H9 (cell line): ENCODE data around the gene STARD4. TPM values are rescaled to one million over a fixed set of nuclear protein-coding genes. Genes with fewer than 3 reads are reported as not detected.

Experiments
- DNase-seq: peaks from one replicate; pipeline ENCODE4 v3.0.0-alpha.2; 2017
- H2AFZ ChIP-seq: one replicate; pipeline ENCODE4 v1.6.1; 2013; ENCODE audit warnings: mild to moderate bottlenecking, low read length, control low read depth, moderate library complexity
- H2AK5ac ChIP-seq: 2 replicates; pipeline ENCODE4 v1.6.1; 2013; ENCODE audit warnings: low read length, control low read depth, mixed read lengths; ENCODE audit not compliant: insufficient read length
- H2BK120ac ChIP-seq: one replicate; pipeline ENCODE4 v1.6.1; 2013; ENCODE audit warnings: low read depth, mild to moderate bottlenecking, low read length, control low read depth, inconsistent platforms; ENCODE audit not compliant: poor library complexity, severe bottlenecking
- H2BK12ac ChIP-seq: 2 replicates; pipeline ENCODE4 v1.6.1; 2013; ENCODE audit warnings: low read length, control low read depth, mixed read lengths, low read depth; ENCODE audit not compliant: insufficient read length
- H2BK15ac ChIP-seq: 2 replicates; pipeline ENCODE4 v1.6.1; 2013; ENCODE audit warnings: low read depth, low read length, control low read depth
- H2BK20ac ChIP-seq: one replicate; pipeline ENCODE4 v1.6.1; 2013; ENCODE audit warnings: low read depth, mild to moderate bottlenecking, low read length, control low read depth, inconsistent platforms; ENCODE audit not compliant: poor library complexity, severe bottlenecking
- H2BK5ac ChIP-seq: 2 replicates; pipeline ENCODE4 v1.6.1; 2013; ENCODE audit warnings: low read length, control low read depth, mixed read lengths; ENCODE audit not compliant: insufficient read length
- H3K14ac ChIP-seq: 2 replicates; pipeline ENCODE4 v1.6.1; 2013; ENCODE audit warnings: low read length, control low read depth; ENCODE audit not compliant: insufficient read depth
- H3K18ac ChIP-seq: 2 replicates; pipeline ENCODE4 v1.6.1; 2013; ENCODE audit warnings: low read depth, mild to moderate bottlenecking, mixed read lengths, low read length, control low read depth; ENCODE audit not compliant: insufficient read length
- H3K23ac ChIP-seq: 2 replicates; pipeline ENCODE4 v1.6.1; 2013; ENCODE audit warnings: low read length, control low read depth, mixed read lengths, low read depth; ENCODE audit not compliant: insufficient read length
- H3K23me2 ChIP-seq: 2 replicates; pipeline ENCODE4 v1.6.1; 2013; ENCODE audit warnings: low read depth, mild to moderate bottlenecking, mixed read lengths, low read length, control low read depth; ENCODE audit not compliant: insufficient read length, poor library complexity, severe bottlenecking
- H3K27ac ChIP-seq: 2 replicates; pipeline ENCODE4 v1.5.1; 2013; ENCODE audit warnings: low read length, control low read depth, mixed read lengths, low read depth; ENCODE audit not compliant: insufficient read length
- H3K27me3 ChIP-seq: 2 replicates; pipeline ENCODE4 v1.6.1; 2013; ENCODE audit warnings: low read length, control low read depth, inconsistent platforms; ENCODE audit not compliant: insufficient read depth
- H3K4ac ChIP-seq: 2 replicates; pipeline ENCODE4 v1.6.1; 2013; ENCODE audit warnings: low read depth, mild to moderate bottlenecking, control low read depth, inconsistent platforms, low read length, moderate library complexity
- H3K4me1 ChIP-seq: 2 replicates; pipeline ENCODE4 v1.6.1; 2013; ENCODE audit warnings: low read length, control low read depth, inconsistent platforms; ENCODE audit not compliant: insufficient read depth
- H3K4me2 ChIP-seq: 2 replicates; pipeline ENCODE4 v1.6.1; 2013; ENCODE audit warnings: low read length, control low read depth, mixed read lengths; ENCODE audit not compliant: insufficient read length, insufficient read depth
- H3K56ac ChIP-seq: 2 replicates; pipeline ENCODE4 v1.6.1; 2013; ENCODE audit warnings: low read depth, mild to moderate bottlenecking, mixed read lengths, low read length, control low read depth; ENCODE audit not compliant: insufficient read length
- H3K79me1 ChIP-seq: 2 replicates; pipeline ENCODE4 v1.6.1; 2013; ENCODE audit warnings: low read depth, mild to moderate bottlenecking, moderate library complexity, low read length, control low read depth, inconsistent platforms; ENCODE audit not compliant: insufficient read depth, poor library complexity, severe bottlenecking
- H3K79me2 ChIP-seq: 2 replicates; pipeline ENCODE4 v1.6.1; 2013; ENCODE audit warnings: low read length, control low read depth, inconsistent platforms; ENCODE audit not compliant: insufficient read depth
- H3K9ac ChIP-seq: 2 replicates; pipeline ENCODE4 v1.6.1; 2013; ENCODE audit warnings: low read length, control low read depth, mixed read lengths; ENCODE audit not compliant: insufficient read length; ENCODE audit errors: extremely low read depth
- H3K9me3 ChIP-seq: one replicate; pipeline ENCODE4 v1.6.1; 2013; ENCODE audit warnings: low read depth, low read length, inconsistent platforms; ENCODE audit not compliant: control insufficient read depth
- H3T11ph ChIP-seq: one replicate; pipeline ENCODE4 v1.6.1; 2013; ENCODE audit warnings: mild to moderate bottlenecking, low read length, control low read depth, inconsistent platforms
- H4K20me1 ChIP-seq: one replicate; pipeline ENCODE4 v1.6.1; 2013; ENCODE audit not compliant: control insufficient read depth, insufficient read length, insufficient read depth
- H4K5ac ChIP-seq: 2 replicates; pipeline ENCODE4 v1.6.1; 2013; ENCODE audit warnings: low read depth, mild to moderate bottlenecking, mixed read lengths, low read length, control low read depth; ENCODE audit not compliant: insufficient read length
- H4K8ac ChIP-seq: replicated peaks from 2 replicates; pipeline ENCODE4 v1.6.1; 2013; ENCODE audit warnings: low read length, control low read depth, mixed read lengths, low read depth; ENCODE audit not compliant: insufficient read length
- H4K91ac ChIP-seq: 2 replicates; pipeline ENCODE4 v1.6.1; 2013; ENCODE audit warnings: low read depth, mild to moderate bottlenecking, moderate library complexity, mixed read lengths, low read length, control low read depth; ENCODE audit not compliant: insufficient read length
- H3K27ac Mint-ChIP-seq, 3 experiments: 2 replicates in 2 of 3; 3 replicates in 1 of 3; pipeline ENCODE4 v1.8.0; 2020 to 2021; ENCODE audit warnings: mixed read lengths in 3 of 3, mild to moderate bottlenecking in 1 of 3, moderate library complexity in 1 of 3
- H3K27me3 Mint-ChIP-seq: 2 replicates; pipeline ENCODE4 v1.8.0; 2021; ENCODE audit warnings: low read depth, mild to moderate bottlenecking, moderate library complexity, mixed read lengths
- H3K36me3 Mint-ChIP-seq, 3 experiments: 2 replicates in 2 of 3; 3 replicates in 1 of 3; pipeline ENCODE4 v1.8.0; 2020 to 2021; ENCODE audit warnings: low read depth in 3 of 3, mixed read lengths in 3 of 3; ENCODE audit not compliant: insufficient read depth in 1 of 3
- H3K4me1 Mint-ChIP-seq, 2 experiments: 2 replicates each; pipeline ENCODE4 v1.8.0; 2020; ENCODE audit warnings: mixed read lengths in 2 of 2
- H3K4me3 Mint-ChIP-seq, 2 experiments: 2 replicates in 1 of 2; 3 replicates in 1 of 2; pipeline ENCODE4 v1.8.0; 2020 to 2021; ENCODE audit warnings: mild to moderate bottlenecking in 2 of 2, mixed read lengths in 2 of 2, moderate library complexity in 1 of 2
- H3K9me3 Mint-ChIP-seq, 2 experiments: 2 replicates in 1 of 2; 3 replicates in 1 of 2; pipeline ENCODE4 v1.8.0; 2020; ENCODE audit warnings: mild to moderate bottlenecking in 2 of 2, mixed read lengths in 2 of 2, moderate library complexity in 1 of 2
- WGBS: extraction: QIAGEN DNeasy Blood & Tissue Kit; methylation state at CpG from one replicate; pipeline ENCODE4 v1.1.7; 2013; ENCODE audit warnings: missing lambda C conversion rate, low lambda C conversion rate, mixed read lengths; ENCODE audit not compliant: insufficient read length; ENCODE audit errors: extremely low coverage; 5-methylcytosine and 5-hydroxymethylcytosine counted together
- total RNA-seq: library from RNA; stranded (reverse); gene quantifications from 2 replicates; pipeline ENCODE4 v1.2.1, GENCODE V29; 2021
- TF ChIP-seq, protein P1 (sequence below): fragments of 200-600 bp; sonication (generic); conservative IDR thresholded peaks from 3 replicates; pipeline ENCODE4 v1.8.0; 2021; ENCODE audit warnings: antibody characterized with exemption, mild to moderate bottlenecking

Gene STARD4
- total RNA-seq, 1 experiment from 2014 or later, result 28.7 TPM

DNA sequence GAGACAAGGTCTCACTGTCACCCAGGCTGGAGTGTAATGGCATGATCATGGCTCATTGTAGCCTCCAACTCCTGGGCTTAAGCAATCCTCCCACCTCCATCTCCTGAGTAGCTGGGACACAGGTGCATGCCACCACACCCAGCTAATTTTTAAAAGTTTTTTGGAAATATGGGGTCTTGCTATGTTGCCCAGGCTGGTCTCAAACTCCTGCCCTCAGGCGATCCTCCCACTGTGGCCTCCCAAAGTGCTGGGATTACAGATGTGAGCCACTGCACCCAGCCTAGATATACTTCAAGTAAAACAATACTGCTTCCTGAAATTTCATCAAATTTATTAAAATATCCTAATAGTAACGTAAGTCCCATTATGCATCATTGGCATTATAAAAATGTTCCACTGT lies 33.4 kb downstream of the STARD4 start:
- Histone ChIP-seq H2BK20ac (no peak overlapping the region), H2AFZ (no peak overlapping the region), H3K79me1 (no peaks in the 10 kb centered on the region), H4K20me1 (no peaks in the 10 kb centered on the region), H4K8ac (no peak overlapping the region), H3K27ac (no peak overlapping the region), H2BK5ac (no peak overlapping the region), H2AK5ac (no peak overlapping the region), H3K23me2 (no peaks in the 10 kb centered on the region), H3K9ac (no peak overlapping the region), H2BK120ac (no peak overlapping the region), H2BK12ac (no peak overlapping the region), H3K79me2 (no peaks in the 10 kb centered on the region), H2BK15ac (no peak overlapping the region), H3T11ph (no peak overlapping the region), H3K18ac (no peak overlapping the region), H3K23ac (no peak overlapping the region), H3K56ac (no peak overlapping the region), H4K5ac (no peak overlapping the region), H3K9me3 (no peaks in the 10 kb centered on the region), H3K4ac (no peak overlapping the region), H3K4me2 (no peak overlapping the region), H3K27me3 (no peaks in the 10 kb centered on the region), H4K91ac (no peak overlapping the region), H3K4me1 (no peaks in the 10 kb centered on the region), H3K14ac (no peak overlapping the region)
- Mint-ChIP-seq H3K4me1 (no peaks in the 10 kb centered on the region), H3K4me3 (no peak overlapping the region), H3K36me3 (no peaks in the 10 kb centered on the region), H3K9me3 (no peaks in the 10 kb centered on the region), H3K27ac (no peak overlapping the region), H3K27me3 (no peaks in the 10 kb centered on the region)
- no peak for DNase-seq
- TF ChIP-seq, protein P1, sequence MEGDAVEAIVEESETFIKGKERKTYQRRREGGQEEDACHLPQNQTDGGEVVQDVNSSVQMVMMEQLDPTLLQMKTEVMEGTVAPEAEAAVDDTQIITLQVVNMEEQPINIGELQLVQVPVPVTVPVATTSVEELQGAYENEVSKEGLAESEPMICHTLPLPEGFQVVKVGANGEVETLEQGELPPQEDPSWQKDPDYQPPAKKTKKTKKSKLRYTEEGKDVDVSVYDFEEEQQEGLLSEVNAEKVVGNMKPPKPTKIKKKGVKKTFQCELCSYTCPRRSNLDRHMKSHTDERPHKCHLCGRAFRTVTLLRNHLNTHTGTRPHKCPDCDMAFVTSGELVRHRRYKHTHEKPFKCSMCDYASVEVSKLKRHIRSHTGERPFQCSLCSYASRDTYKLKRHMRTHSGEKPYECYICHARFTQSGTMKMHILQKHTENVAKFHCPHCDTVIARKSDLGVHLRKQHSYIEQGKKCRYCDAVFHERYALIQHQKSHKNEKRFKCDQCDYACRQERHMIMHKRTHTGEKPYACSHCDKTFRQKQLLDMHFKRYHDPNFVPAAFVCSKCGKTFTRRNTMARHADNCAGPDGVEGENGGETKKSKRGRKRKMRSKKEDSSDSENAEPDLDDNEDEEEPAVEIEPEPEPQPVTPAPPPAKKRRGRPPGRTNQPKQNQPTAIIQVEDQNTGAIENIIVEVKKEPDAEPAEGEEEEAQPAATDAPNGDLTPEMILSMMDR, result no peak
- WGBS, result no CpG with 5 or more reads among the region's 2 CpGs
